Measurements from ENCODE around the gene ADPRM.

DNA sequence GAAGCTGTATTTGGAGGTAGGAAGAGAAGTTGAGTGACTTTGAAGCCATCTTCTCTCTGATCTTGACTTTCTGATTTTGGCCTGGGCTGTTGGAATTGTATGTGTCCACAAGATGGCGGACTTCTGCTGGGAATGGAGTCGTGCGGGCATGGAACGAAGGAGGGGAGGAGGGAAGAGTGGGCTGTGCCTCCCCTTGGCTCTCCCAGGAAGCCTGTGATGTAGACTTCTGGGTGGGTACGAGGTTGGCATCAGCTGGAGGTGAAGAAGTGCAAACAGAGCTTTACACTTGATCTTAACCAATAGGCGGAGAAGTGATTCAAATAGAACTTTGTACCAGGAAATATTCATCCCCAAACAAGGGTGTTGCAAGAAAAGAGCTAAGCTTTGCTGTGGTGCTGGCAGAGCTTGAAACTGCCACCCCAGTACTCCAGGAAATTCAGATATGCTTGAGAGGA, 39.8 kb downstream of the ADPRM start:
- TF ChIP-seq POLR2AphosphoS5 (IDR thresholded peaks at IDR 0.05), result no peak
- TF ChIP-seq, protein P1, sequence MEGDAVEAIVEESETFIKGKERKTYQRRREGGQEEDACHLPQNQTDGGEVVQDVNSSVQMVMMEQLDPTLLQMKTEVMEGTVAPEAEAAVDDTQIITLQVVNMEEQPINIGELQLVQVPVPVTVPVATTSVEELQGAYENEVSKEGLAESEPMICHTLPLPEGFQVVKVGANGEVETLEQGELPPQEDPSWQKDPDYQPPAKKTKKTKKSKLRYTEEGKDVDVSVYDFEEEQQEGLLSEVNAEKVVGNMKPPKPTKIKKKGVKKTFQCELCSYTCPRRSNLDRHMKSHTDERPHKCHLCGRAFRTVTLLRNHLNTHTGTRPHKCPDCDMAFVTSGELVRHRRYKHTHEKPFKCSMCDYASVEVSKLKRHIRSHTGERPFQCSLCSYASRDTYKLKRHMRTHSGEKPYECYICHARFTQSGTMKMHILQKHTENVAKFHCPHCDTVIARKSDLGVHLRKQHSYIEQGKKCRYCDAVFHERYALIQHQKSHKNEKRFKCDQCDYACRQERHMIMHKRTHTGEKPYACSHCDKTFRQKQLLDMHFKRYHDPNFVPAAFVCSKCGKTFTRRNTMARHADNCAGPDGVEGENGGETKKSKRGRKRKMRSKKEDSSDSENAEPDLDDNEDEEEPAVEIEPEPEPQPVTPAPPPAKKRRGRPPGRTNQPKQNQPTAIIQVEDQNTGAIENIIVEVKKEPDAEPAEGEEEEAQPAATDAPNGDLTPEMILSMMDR (IDR thresholded peaks at IDR 0.05), result peak; percentile 73 to 75 (median 74)

Data from esophagus muscularis mucosa (tissue), 3 donors.